ENCODE results near the gene CEP128.
"Not testable (repeated sequence)": the region's sequence is repeated elsewhere in the genome, so short reads cannot be mapped to it uniquely, and the experiment has no call there.

CEP128 gene

GRCh38 chr14:80965037-80965436 lies 23.5 kb upstream of the CEP128 start:
- H3K27me3 Mint-ChIP-seq, result no peaks in the 10 kb centered on the region
- no peaks in the 10 kb centered on the region for H3K9me3 Mint-ChIP-seq
- ATAC-seq (replicated peaks) (no peak), DNase-seq (no peak)
- no peaks in the 10 kb centered on the region for H3K36me3 Mint-ChIP-seq (ENCODE audit: insufficient read depth)
- H3K27ac Mint-ChIP-seq, result no peak overlapping the region
- H3K4me3 Mint-ChIP-seq, result no peak overlapping the region
- peaks cover 3 to 4% of the 10 kb centered on the region in 2 donors for H3K4me1 Mint-ChIP-seq (ENCODE audit: low read depth in 2 of 2)

GRCh38 chr14:80959496-80959895 lies 18.0 kb upstream of the CEP128 start:
- DNase-seq (peak; percentile 44 to 58 (median 46)), ATAC-seq (replicated peaks) (peak; percentile 93)
- peaks cover 8% of the 10 kb centered on the region for H3K36me3 Mint-ChIP-seq (ENCODE audit: insufficient read depth)
- peaks cover 21 to 36% of the 10 kb centered on the region in 2 donors for H3K4me1 Mint-ChIP-seq (ENCODE audit: low read depth in 2 of 2)
- H3K27ac Mint-ChIP-seq, result peak overlapping the region; percentile 46 to 92
- peak overlapping the region; percentile 74 to 82 for H3K4me3 Mint-ChIP-seq
- H3K27me3 Mint-ChIP-seq, result no peaks in the 10 kb centered on the region
- no peaks in the 10 kb centered on the region for H3K9me3 Mint-ChIP-seq

- H3K27me3 Mint-ChIP-seq, result no peaks in the 10 kb centered on the region
- H3K4me1 Mint-ChIP-seq (ENCODE audit: low read depth in 2 of 2), result peaks cover 21 to 37% of the 10 kb centered on the region in 2 donors
- peak overlapping the region; percentile 46 to 92 for H3K27ac Mint-ChIP-seq
Measured at GRCh38 chr14:80958939-80959338, 17.4 kb upstream of the CEP128 start.

GRCh38 chr14:80958226-80958625 lies 16.7 kb upstream of the CEP128 start:
- ATAC-seq (replicated peaks), result no peak
- H3K4me1 Mint-ChIP-seq (ENCODE audit: low read depth in 2 of 2), result peaks cover 21 to 37% of the 10 kb centered on the region in 2 donors
- peak overlapping the region; percentile 46 to 92 for H3K27ac Mint-ChIP-seq
- H3K36me3 Mint-ChIP-seq (ENCODE audit: insufficient read depth), result peaks cover 8% of the 10 kb centered on the region
- H3K27me3 Mint-ChIP-seq, result no peaks in the 10 kb centered on the region
- H3K9me3 Mint-ChIP-seq, result no peaks in the 10 kb centered on the region
- no peak for DNase-seq
- peak overlapping the region; percentile 24 to 28 for H3K4me3 Mint-ChIP-seq

More at GRCh38 chr14:80958939-80959338, 17.4 kb upstream of the CEP128 start:
- no peaks in the 10 kb centered on the region for H3K9me3 Mint-ChIP-seq
- ATAC-seq (replicated peaks) (no peak), DNase-seq (no peak)
- H3K4me3 Mint-ChIP-seq, result peak overlapping the region; percentile 74 to 82
- peaks cover 8% of the 10 kb centered on the region for H3K36me3 Mint-ChIP-seq (ENCODE audit: insufficient read depth)

DNA sequence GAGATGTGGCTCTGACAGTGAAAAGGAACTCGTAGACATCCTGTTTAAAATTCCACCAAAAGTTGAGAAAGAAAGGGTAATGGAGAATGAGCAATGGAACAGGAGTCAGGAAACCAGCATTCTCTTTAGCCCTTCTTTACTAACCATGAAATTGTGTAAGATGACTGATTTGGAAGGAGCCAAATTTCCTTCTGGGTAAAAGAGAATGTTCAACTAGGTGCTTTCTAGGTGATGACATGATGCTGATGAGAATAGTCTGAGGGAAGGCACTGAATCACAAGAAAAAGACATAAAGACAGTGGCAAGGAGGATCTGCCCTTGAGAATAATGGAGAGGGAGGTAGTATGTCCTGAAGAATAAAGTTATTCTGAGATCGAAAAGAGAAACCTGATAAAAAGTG lies 16.1 kb upstream of the CEP128 start:
- peak overlapping the region in 1 of 2 donors; percentile 13 for H3K4me3 Mint-ChIP-seq
- H3K27ac Mint-ChIP-seq, result peak overlapping the region in 1 of 2 donors; percentile 4
- H3K27me3 Mint-ChIP-seq, result no peaks in the 10 kb centered on the region
- no peak for ATAC-seq (replicated peaks)
- H3K36me3 Mint-ChIP-seq (ENCODE audit: insufficient read depth), result peaks cover 8% of the 10 kb centered on the region
- no peak for DNase-seq
- H3K4me1 Mint-ChIP-seq (ENCODE audit: low read depth in 2 of 2), result peaks cover 21 to 37% of the 10 kb centered on the region in 2 donors
- no peaks in the 10 kb centered on the region for H3K9me3 Mint-ChIP-seq

GRCh38 chr14:80956922-80957321 lies 15.4 kb upstream of the CEP128 start:
- DNase-seq (no peak), ATAC-seq (replicated peaks) (no peak)
- Mint-ChIP-seq H3K27me3 (no peaks in the 10 kb centered on the region), H3K4me1 (ENCODE audit: low read depth in 2 of 2) (peaks cover 21 to 37% of the 10 kb centered on the region in 2 donors), H3K4me3 (no peak overlapping the region), H3K36me3 (ENCODE audit: insufficient read depth) (peaks cover 8% of the 10 kb centered on the region), H3K9me3 (no peaks in the 10 kb centered on the region), H3K27ac (peak overlapping the region in 1 of 2 donors; percentile 4)

DNA sequence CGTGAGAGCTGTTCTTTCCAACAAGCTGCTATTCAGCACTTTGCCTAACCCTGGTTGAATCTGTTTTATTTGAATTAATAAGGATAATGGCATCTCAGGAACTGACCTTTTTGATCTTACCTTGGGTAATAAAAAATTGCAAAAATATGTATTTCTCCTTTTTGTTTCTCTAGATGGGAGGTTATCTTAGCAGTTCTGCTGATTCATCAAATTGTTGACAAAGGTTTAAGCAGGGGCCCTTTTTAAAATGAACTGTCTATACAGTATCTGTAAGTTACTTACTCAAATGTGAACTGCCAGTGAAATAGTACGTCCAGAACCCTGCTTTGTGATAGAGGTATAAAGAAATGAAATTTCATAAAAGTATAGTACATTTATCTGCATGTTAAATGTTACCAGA lies 14.6 kb upstream of the CEP128 start:
- no peaks in the 10 kb centered on the region for H3K9me3 Mint-ChIP-seq
- DNase-seq (no peak), ATAC-seq (replicated peaks) (no peak)
- no peak overlapping the region for H3K27ac Mint-ChIP-seq
- H3K36me3 Mint-ChIP-seq (ENCODE audit: insufficient read depth), result peaks cover 8% of the 10 kb centered on the region
- H3K4me1 Mint-ChIP-seq (ENCODE audit: low read depth in 2 of 2), result peaks cover 21 to 37% of the 10 kb centered on the region in 2 donors
- peak overlapping the region; percentile 99 to 100 for H3K4me3 Mint-ChIP-seq
- H3K27me3 Mint-ChIP-seq, result no peaks in the 10 kb centered on the region

DNA sequence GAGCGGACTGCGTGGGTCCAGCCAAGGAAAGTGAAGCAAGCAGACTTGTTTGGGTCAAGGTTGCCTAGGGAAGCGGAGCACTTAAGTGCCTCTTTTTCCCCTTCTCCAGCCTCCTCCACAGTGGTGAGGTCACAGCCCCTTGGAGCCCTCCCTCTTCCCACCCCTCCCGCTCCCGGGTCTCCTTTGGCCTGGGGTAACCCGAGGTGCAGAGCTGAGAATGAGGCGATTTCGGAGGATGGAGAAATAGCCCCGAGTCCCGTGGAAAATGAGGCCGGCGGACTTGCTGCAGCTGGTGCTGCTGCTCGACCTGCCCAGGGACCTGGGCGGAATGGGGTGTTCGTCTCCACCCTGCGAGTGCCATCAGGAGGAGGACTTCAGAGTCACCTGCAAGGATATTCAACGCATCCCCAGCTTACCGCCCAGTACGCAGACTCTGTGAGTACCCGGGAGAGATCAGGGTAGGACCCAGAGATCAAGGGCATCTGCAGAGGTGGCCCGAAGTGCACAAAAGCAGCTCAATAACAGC lies 13.9 kb upstream of the CEP128 start, which contains the start of gene TSHR:
Gene TSHR (plus strand): TSS at position 206 of the 526 bp plus-strand sequence. CDS start 60 bp downstream, at position 266.
- H3K4me1 Mint-ChIP-seq (ENCODE audit: low read depth in 2 of 2), result peaks cover 21 to 37% of the 10 kb centered on the region in 2 donors
- H3K27ac Mint-ChIP-seq, result peak within 1 kb of the TSS; percentile 88 to 90
- H3K9me3 Mint-ChIP-seq, result no peaks in the 10 kb centered on the region
- DNase-seq, result no peak
- ATAC-seq (replicated peaks), result no peak
- no peaks in the 10 kb centered on the region for H3K27me3 Mint-ChIP-seq
- H3K4me3 Mint-ChIP-seq, result peak within 1 kb of the TSS; percentile 99 to 100
- H3K36me3 Mint-ChIP-seq (ENCODE audit: insufficient read depth), result peaks cover 8% of the 10 kb centered on the region

GRCh38 chr14:80954687-80955299 lies 13.3 kb upstream of the CEP128 start:
- peak; percentile 69 for ATAC-seq (replicated peaks)
- Mint-ChIP-seq H3K9me3 (no peaks in the 10 kb centered on the region), H3K27ac (peak overlapping the region; percentile 88 to 90), H3K4me3 (peak overlapping the region; percentile 99 to 100), H3K36me3 (ENCODE audit: insufficient read depth) (peaks cover 8% of the 10 kb centered on the region), H3K4me1 (ENCODE audit: low read depth in 2 of 2) (peaks cover 17 to 30% of the 10 kb centered on the region in 2 donors), H3K27me3 (no peaks in the 10 kb centered on the region)
- peak; percentile 72 to 78 (median 75) for DNase-seq

DNA sequence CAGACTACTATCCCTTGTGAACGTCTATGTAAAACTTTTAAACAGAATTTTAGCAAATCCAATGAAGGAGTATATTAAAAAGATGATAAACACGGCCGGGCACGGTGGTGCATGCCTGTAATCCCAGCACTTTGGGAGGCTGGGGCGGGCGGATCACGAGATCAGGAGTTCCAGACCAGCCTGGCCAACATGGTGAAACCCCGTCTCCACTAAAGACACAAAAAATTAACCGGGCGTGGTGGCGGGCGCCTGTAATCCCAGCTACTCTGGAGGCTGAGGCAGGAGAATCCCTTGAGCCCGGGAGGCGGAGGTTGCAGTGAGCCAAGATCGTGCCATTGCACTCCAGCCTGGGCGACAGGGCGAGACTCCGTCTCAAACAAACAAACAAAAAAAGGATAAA lies 11.7 kb upstream of the CEP128 start:
- ATAC-seq (replicated peaks); H3K4me3 Mint-ChIP-seq; H3K27ac Mint-ChIP-seq; H3K36me3 Mint-ChIP-seq (ENCODE audit: insufficient read depth); DNase-seq; H3K9me3 Mint-ChIP-seq: not testable (repeated sequence)
- Mint-ChIP-seq H3K27me3 (peaks cover 6 to 11% of the 10 kb centered on the region in 2 donors), H3K4me1 (ENCODE audit: low read depth in 2 of 2) (peaks cover 7 to 15% of the 10 kb centered on the region in 2 donors)

GRCh38 chr14:80951491-80951890 lies 10.0 kb upstream of the CEP128 start:
- Mint-ChIP-seq H3K27ac (no peak overlapping the region), H3K36me3 (ENCODE audit: insufficient read depth) (peaks cover 4% of the 10 kb centered on the region), H3K27me3 (peaks cover 6 to 11% of the 10 kb centered on the region in 2 donors), H3K4me1 (ENCODE audit: low read depth in 2 of 2) (peaks cover 6 to 7% of the 10 kb centered on the region in 2 donors), H3K4me3 (no peak overlapping the region), H3K9me3 (no peaks in the 10 kb centered on the region)
- ATAC-seq (replicated peaks), result no peak
- no peak for DNase-seq

- H3K36me3 Mint-ChIP-seq (ENCODE audit: insufficient read depth), result no peaks in the 10 kb centered on the region
- H3K4me1 Mint-ChIP-seq (ENCODE audit: low read depth in 2 of 2), result no peaks in the 10 kb centered on the region
- H3K27me3 Mint-ChIP-seq, result peaks cover 6 to 11% of the 10 kb centered on the region in 2 donors
- no peaks in the 10 kb centered on the region for H3K9me3 Mint-ChIP-seq
- H3K27ac Mint-ChIP-seq, result no peak overlapping the region
- no peak overlapping the region for H3K4me3 Mint-ChIP-seq
- ATAC-seq (replicated peaks) (no peak), DNase-seq (no peak)
Measured at GRCh38 chr14:80948291-80948690, 6.8 kb upstream of the CEP128 start.

DNA sequence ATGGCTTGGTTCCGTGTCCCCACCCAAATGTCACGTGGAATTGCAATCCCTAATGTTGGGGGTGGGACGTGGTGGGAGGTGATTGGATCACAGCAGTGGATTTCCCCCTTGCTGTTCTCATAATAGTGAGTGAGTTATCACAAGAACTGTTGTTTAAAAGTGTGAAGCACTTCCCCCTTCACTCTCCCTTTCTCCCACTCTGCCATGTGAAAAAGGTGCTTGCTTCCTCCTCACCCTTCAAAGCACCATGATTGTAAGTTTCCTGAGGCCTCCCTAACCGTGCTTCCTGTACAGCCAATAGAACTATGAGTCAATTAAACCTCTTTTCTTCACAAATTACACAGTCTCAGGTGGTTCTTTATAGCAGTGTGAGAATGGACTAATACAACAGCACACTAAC lies 5.3 kb upstream of the CEP128 start:
- Mint-ChIP-seq H3K4me3 (no peak overlapping the region), H3K27me3 (peaks cover 6 to 11% of the 10 kb centered on the region in 2 donors), H3K9me3 (no peaks in the 10 kb centered on the region), H3K4me1 (ENCODE audit: low read depth in 2 of 2) (peaks cover 10 to 12% of the 10 kb centered on the region in 2 donors), H3K36me3 (ENCODE audit: insufficient read depth) (peaks cover 2% of the 10 kb centered on the region), H3K27ac (no peak overlapping the region)
- no peak for DNase-seq
- no peak for ATAC-seq (replicated peaks)

DNA sequence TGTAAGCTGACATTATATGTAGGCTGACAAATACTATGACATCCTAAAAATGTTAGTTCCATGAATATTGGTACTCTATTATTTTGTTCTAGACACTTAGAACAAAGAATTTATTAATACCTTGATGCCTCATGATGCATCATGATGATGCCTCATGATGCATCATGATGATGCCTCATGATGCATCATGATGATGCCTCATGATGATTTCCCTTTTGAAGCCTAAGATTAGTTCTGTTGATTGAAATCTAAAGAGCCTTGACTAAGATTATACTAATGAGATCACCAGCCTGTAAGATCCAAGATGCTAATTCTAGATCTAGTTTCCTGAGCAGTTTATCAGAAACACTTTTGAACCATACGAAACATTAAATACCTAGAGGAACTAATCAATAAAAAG lies 4.6 kb upstream of the CEP128 start:
- Mint-ChIP-seq H3K27ac (no peak overlapping the region), H3K4me3 (no peak overlapping the region), H3K36me3 (ENCODE audit: insufficient read depth) (peaks cover 4% of the 10 kb centered on the region), H3K27me3 (peaks cover 6 to 11% of the 10 kb centered on the region in 2 donors), H3K9me3 (no peaks in the 10 kb centered on the region), H3K4me1 (ENCODE audit: low read depth in 2 of 2) (peaks cover 13 to 14% of the 10 kb centered on the region in 2 donors)
- ATAC-seq (replicated peaks) (no peak), DNase-seq (no peak)
